HEK293 (cell line): Measurements from ENCODE around the gene PKLR.
A peak's percentile ranks its signal among the peaks of the same experiment; 100 is the strongest.
"Not testable (repeated sequence)": the region's sequence is repeated elsewhere in the genome, so short reads cannot be mapped to it uniquely, and the experiment has no call there.

Source experiments
- CTCF ChIA-PET: fragments of 350-600 bp; formaldehyde crosslinking; extraction: SDS; loops from one replicate; lab custom pipeline; 2021; ENCODE audit warnings: antibody characterized with exemption; lab: Yijun Ruan, JAX
- POLR2A ChIA-PET: fragments of 300-600 bp; formaldehyde crosslinking; extraction: SDS; loops from one replicate; lab custom pipeline; 2020; ENCODE audit warnings: antibody characterized with exemption, inconsistent platforms; lab: Yijun Ruan, JAX
- H3K27ac ChIP-seq: fragments of 200-500 bp; sonication (Bioruptor generic); 2 replicates; pipeline ENCODE4 v1.5.1; 2014; ENCODE audit warnings: low read depth, low read length, control low read depth, inconsistent platforms; ENCODE audit errors: extremely low read depth
- H3K36me3 ChIP-seq, 2 experiments: fragments of 200-500 bp in 1 of 2; sonication (Bioruptor generic) in 1 of 2; 1 replicate in 1 of 2; 2 replicates in 1 of 2; pipeline ENCODE4 v1.5.1; 2014 to 2017; ENCODE audit warnings: inconsistent platforms in 2 of 2, low read length in 2 of 2; ENCODE audit not compliant: control insufficient read depth in 2 of 2, insufficient read depth in 1 of 2
- H3K4me1 ChIP-seq: fragments of 200-500 bp; sonication (Bioruptor generic); 2 replicates; pipeline ENCODE4 v1.5.1; 2014; ENCODE audit warnings: mild to moderate bottlenecking, low read length, inconsistent platforms; ENCODE audit not compliant: control insufficient read depth, insufficient read depth
- H3K4me3 ChIP-seq: 2 replicates; pipeline ENCODE4 v1.5.1; 2011; ENCODE audit warnings: low read depth, mild to moderate bottlenecking, control low read depth, low read length, moderate library complexity
- H3K9me3 ChIP-seq: fragments of 200-500 bp; sonication (Bioruptor generic); 2 replicates; pipeline ENCODE4 v1.5.1; 2014; ENCODE audit warnings: low read depth, low read length, inconsistent platforms; ENCODE audit not compliant: control insufficient read depth, insufficient read depth
- HOXD13 ChIP-seq: sonication (generic); formaldehyde crosslinking; IDR thresholded peaks from 2 replicates; pipeline ENCODE4 v1.8.0; 2022; ENCODE audit warnings: missing genetic modification reagents, borderline replicate concordance
- KLF1 ChIP-seq: fragments of 450-650 bp; formaldehyde crosslinking; IDR thresholded peaks from 2 replicates; pipeline ENCODE4 v1.5.1; 2016; ENCODE audit warnings: missing biosample characterization, missing genetic modification characterization
- TRIM28 ChIP-seq: IDR thresholded peaks from 2 replicates; pipeline ENCODE4 v1.6.1; 2011; ENCODE audit warnings: low read length, control low read depth, borderline replicate concordance
- ZBTB17 ChIP-seq: fragments of 450-650 bp; formaldehyde crosslinking; IDR thresholded peaks from 2 replicates; pipeline ENCODE4 v1.5.1; 2016; ENCODE audit warnings: missing biosample characterization, missing genetic modification characterization
- ZBTB6 ChIP-seq: fragments of 450-650 bp; formaldehyde crosslinking; IDR thresholded peaks from 2 replicates; pipeline ENCODE4 v1.5.1; 2017; ENCODE audit warnings: missing biosample characterization, missing genetic modification characterization
- ZNF223 ChIP-seq: fragments of 450-650 bp; formaldehyde crosslinking; IDR thresholded peaks from 2 replicates; pipeline ENCODE4 v1.5.1; 2016; ENCODE audit warnings: missing biosample characterization, missing genetic modification characterization
- ZNF26 ChIP-seq: fragments of 450-650 bp; formaldehyde crosslinking; IDR thresholded peaks from 2 replicates; pipeline ENCODE4 v1.5.1; 2016; ENCODE audit warnings: missing biosample characterization, missing genetic modification characterization
- ZNF280D ChIP-seq: fragments of 450-650 bp; formaldehyde crosslinking; IDR thresholded peaks from 2 replicates; pipeline ENCODE4 v1.5.1; 2016; ENCODE audit warnings: missing biosample characterization, missing genetic modification characterization
- ZNF580 ChIP-seq: fragments of 450-650 bp; formaldehyde crosslinking; IDR thresholded peaks from 2 replicates; pipeline ENCODE4 v1.5.1; 2016; ENCODE audit warnings: missing biosample characterization, missing genetic modification characterization
- ZNF658 ChIP-seq: fragments of 450-650 bp; formaldehyde crosslinking; IDR thresholded peaks from 2 replicates; pipeline ENCODE4; 2016; ENCODE audit warnings: missing biosample characterization, missing genetic modification characterization
- ZNF670 ChIP-seq: fragments of 450-650 bp; formaldehyde crosslinking; IDR thresholded peaks from 2 replicates; pipeline ENCODE4 v1.5.1; 2016; ENCODE audit warnings: missing biosample characterization, missing genetic modification characterization, low read depth
- ZNF777 ChIP-seq: fragments of 450-650 bp; formaldehyde crosslinking; IDR thresholded peaks from 2 replicates; pipeline ENCODE4 v1.5.1; 2017; ENCODE audit warnings: missing biosample characterization, missing genetic modification characterization, borderline replicate concordance

PKLR gene

GRCh38 chr1:155295183-155295941 lies 5.9 kb downstream of the PKLR start:
- H3K36me3 ChIP-seq = no peaks in the 10 kb centered on the region
- no peak overlapping the region for H3K27ac ChIP-seq
- ChIA-PET CTCF (no interaction called here), POLR2A (interaction anchor here (0.6 kb wide), 1 partner anchor 29 kb away, joined by 3 read pairs; no protein-coding TSS in a partner anchor)
- TF ChIP-seq ZBTB6 (tag by site-specific recombination) = no peak
- TF ChIP-seq KLF1 (tag by site-specific recombination) = peak; percentile 34; the same call in 1 of the 2 replicates
- no peaks in the 10 kb centered on the region for H3K9me3 ChIP-seq
- no peaks in the 10 kb centered on the region for H3K4me1 ChIP-seq
- no peak overlapping the region for H3K4me3 ChIP-seq

- TF ChIP-seq ZNF658 (tag by site-specific recombination) (no peak), ZNF670 (no peak), ZNF280D (no peak), ZNF777 (tag by site-specific recombination) (no peak), ZNF580 (tag by site-specific recombination) (no peak), ZNF223 (tag by site-specific recombination) (no peak), HOXD13 (no peak), ZNF26 (tag by site-specific recombination) (no peak)
- no peak overlapping the region for H3K27ac ChIP-seq
- no peaks in the 10 kb centered on the region for H3K9me3 ChIP-seq
- CTCF ChIA-PET = no interaction called here
- H3K36me3 ChIP-seq = no peaks in the 10 kb centered on the region
- POLR2A ChIA-PET = no interaction called here
- H3K4me3 ChIP-seq = no peak overlapping the region
- no peaks in the 10 kb centered on the region for H3K4me1 ChIP-seq
These were observed 6.6 kb downstream of the PKLR start for GRCh38 chr1:155294520-155295182.

- ChIA-PET CTCF (interaction anchor here (0.7 to 1.8 kb wide), 4 partner anchors 13 to 43 kb away, joined by 3 to 6 read pairs (median 4); partner anchors contain the start of gene FDPS), POLR2A (interaction anchor here (1.4 kb wide), 2 partner anchors 14 to 20 kb away, joined by 3 to 15 read pairs; partner anchors contain the start of gene CLK2)
- H3K4me1 ChIP-seq = no peaks in the 10 kb centered on the region
- TF ChIP-seq TRIM28 (no peak), ZBTB17 (peak; percentile 62; the same call in 1 of the 2 replicates)
- H3K4me3 ChIP-seq = no peak overlapping the region
- no peaks in the 10 kb centered on the region for H3K9me3 ChIP-seq
- no peak overlapping the region for H3K27ac ChIP-seq
- peaks cover 0 to 5% of the 10 kb centered on the region in 2 experiments; a peak in 1 of 3 replicates for H3K36me3 ChIP-seq
These were observed 8.0 kb downstream of the PKLR start for GRCh38 chr1:155293086-155293749.

- H3K9me3 ChIP-seq, POLR2A ChIA-PET, H3K4me3 ChIP-seq, H3K4me1 ChIP-seq, H3K36me3 ChIP-seq, H3K27ac ChIP-seq: not testable (repeated sequence)
- CTCF ChIA-PET = interaction anchor here (1.0 to 1.1 kb wide), 2 partner anchors 14 to 16 kb away, joined by 3 to 4 read pairs; no protein-coding TSS in a partner anchor
These were observed 10.2 kb downstream of the PKLR start for GRCh38 chr1:155291006-155291405.
